ENCODE results near the gene ABHD11.

Gene ABHD11

GRCh38 chr7:73746378-73746777 lies 7.8 kb upstream of the ABHD11 start:
- H3K36me3 ChIP-seq (ENCODE audit: control insufficient read depth in 1 of 2, insufficient read depth in 2 of 2, low read length in 2 of 2), result no peaks in the 10 kb centered on the region
- DNase-seq, result peak; percentile 90 to 98
- H4K12ac ChIP-seq (ENCODE audit: low read depth, low read length), result no peak overlapping the region
- H3K4ac ChIP-seq (ENCODE audit: low read depth, low read length), result no peak overlapping the region
- no peak overlapping the region for H4K91ac ChIP-seq (ENCODE audit: low read depth, low read length)
- H3K9me3 ChIP-seq (ENCODE audit: insufficient read depth, low read depth, low read length), result peaks cover 3% of the 10 kb centered on the region
- H3K79me2 ChIP-seq (ENCODE audit: control insufficient read depth, insufficient read depth, low read length, poor library complexity), result peaks cover 4% of the 10 kb centered on the region
- H3K23ac ChIP-seq (ENCODE audit: low read length), result no peak overlapping the region
- no peak overlapping the region for H3K18ac ChIP-seq (ENCODE audit: low read length)
- no peak overlapping the region for H4K8ac ChIP-seq (ENCODE audit: low read depth, low read length)
- H3K27me3 ChIP-seq (ENCODE audit: insufficient read depth, low read length), result no peaks in the 10 kb centered on the region
- no peak overlapping the region for H3K4me3 ChIP-seq (ENCODE audit: low read depth, low read length)
- WGBS (ENCODE audit: extremely low coverage, insufficient coverage, insufficient read length), result no CpG with 5 or more reads among the region's 4 CpGs
- H2BK12ac ChIP-seq (ENCODE audit: low read length), result no peak overlapping the region
- no peak overlapping the region for H2BK5ac ChIP-seq (ENCODE audit: low read depth, low read length, poor library complexity)
- H2BK120ac ChIP-seq (ENCODE audit: insufficient read depth, low read length, poor library complexity), result no peak overlapping the region
- no peak overlapping the region for H3K9ac ChIP-seq (ENCODE audit: low read length)
- H2AK5ac ChIP-seq (ENCODE audit: low read length), result no peak overlapping the region
- H3K4me1 ChIP-seq (ENCODE audit: control insufficient read depth in 1 of 2, insufficient read depth in 2 of 2, low read length in 2 of 2), result peaks cover 26% of the 10 kb centered on the region in 2 experiments
- peaks cover 25% of the 10 kb centered on the region for H3K79me1 ChIP-seq (ENCODE audit: low read length)
- no peak overlapping the region for H3K14ac ChIP-seq (ENCODE audit: low read length)
- H2AFZ ChIP-seq (ENCODE audit: insufficient read depth, low read length, poor library complexity), result no peak overlapping the region
- peak overlapping the region; percentile 74 for H3K27ac ChIP-seq (ENCODE audit: low read depth, low read length)
- H3K4me2 ChIP-seq (ENCODE audit: low read length), result no peak overlapping the region

GRCh38 chr7:73742753-73743641 lies 4.4 kb upstream of the ABHD11 start:
- Histone ChIP-seq H2BK120ac (ENCODE audit: insufficient read depth, low read length, poor library complexity) (peak overlapping the region; percentile 94), H3K14ac (ENCODE audit: low read length) (peak overlapping the region; percentile 84), H3K4me2 (ENCODE audit: low read length) (peak overlapping the region; percentile 57), H3K79me2 (ENCODE audit: control insufficient read depth, insufficient read depth, low read length, poor library complexity) (peaks cover 13% of the 10 kb centered on the region), H2BK12ac (ENCODE audit: low read length) (peak overlapping the region; percentile 91), H3K36me3 (ENCODE audit: control insufficient read depth in 1 of 2, insufficient read depth in 2 of 2, low read length in 2 of 2) (no peaks in the 10 kb centered on the region), H2AFZ (ENCODE audit: insufficient read depth, low read length, poor library complexity) (peak overlapping the region; percentile 74), H3K27me3 (ENCODE audit: insufficient read depth, low read length) (no peaks in the 10 kb centered on the region), H4K12ac (ENCODE audit: low read depth, low read length) (peak overlapping the region; percentile 62), H3K9ac (ENCODE audit: low read length) (no peak overlapping the region), H3K9me3 (ENCODE audit: insufficient read depth, low read depth, low read length) (no peaks in the 10 kb centered on the region), H4K8ac (ENCODE audit: low read depth, low read length) (peak overlapping the region; percentile 83), H4K91ac (ENCODE audit: low read depth, low read length) (peak overlapping the region; percentile 96), H3K4me3 (ENCODE audit: low read depth, low read length) (no peak overlapping the region), H3K27ac (ENCODE audit: low read depth, low read length) (peak overlapping the region; percentile 92), H3K4me1 (ENCODE audit: control insufficient read depth in 1 of 2, insufficient read depth in 2 of 2, low read length in 2 of 2) (peaks cover 39% of the 10 kb centered on the region in 2 experiments), H3K23ac (ENCODE audit: low read length) (no peak overlapping the region), H3K79me1 (ENCODE audit: low read length) (peaks cover 42% of the 10 kb centered on the region), H2BK5ac (ENCODE audit: low read depth, low read length, poor library complexity) (peak overlapping the region; percentile 94), H3K4ac (ENCODE audit: low read depth, low read length) (peak overlapping the region; percentile 26), H2AK5ac (ENCODE audit: low read length) (peak overlapping the region; percentile 77), H3K18ac (ENCODE audit: low read length) (peak overlapping the region; percentile 86)
- WGBS (ENCODE audit: extremely low coverage, insufficient coverage, insufficient read length), result no CpG with 5 or more reads among the region's 35 CpGs
- DNase-seq, result peak; percentile 94 to 97

GRCh38 chr7:73742338-73742752 lies 3.7 kb upstream of the ABHD11 start:
- H3K4me1 ChIP-seq (ENCODE audit: control insufficient read depth in 1 of 2, insufficient read depth in 2 of 2, low read length in 2 of 2), result peaks cover 39 to 45% of the 10 kb centered on the region in 2 experiments
- no peak overlapping the region for H3K4me3 ChIP-seq (ENCODE audit: low read depth, low read length)
- H3K4ac ChIP-seq (ENCODE audit: low read depth, low read length), result peak overlapping the region; percentile 26
- peaks cover 13% of the 10 kb centered on the region for H3K79me2 ChIP-seq (ENCODE audit: control insufficient read depth, insufficient read depth, low read length, poor library complexity)
- peak overlapping the region; percentile 94 for H2BK5ac ChIP-seq (ENCODE audit: low read depth, low read length, poor library complexity)
- peak overlapping the region; percentile 91 for H2BK12ac ChIP-seq (ENCODE audit: low read length)
- peak overlapping the region; percentile 86 for H3K18ac ChIP-seq (ENCODE audit: low read length)
- H3K4me2 ChIP-seq (ENCODE audit: low read length), result peak overlapping the region; percentile 57
- peaks cover 41% of the 10 kb centered on the region for H3K79me1 ChIP-seq (ENCODE audit: low read length)
- H2BK120ac ChIP-seq (ENCODE audit: insufficient read depth, low read length, poor library complexity), result peak overlapping the region; percentile 94
- H2AK5ac ChIP-seq (ENCODE audit: low read length), result peak overlapping the region; percentile 77
- peak overlapping the region; percentile 74 for H2AFZ ChIP-seq (ENCODE audit: insufficient read depth, low read length, poor library complexity)
- no CpG with 5 or more reads among the region's 7 CpGs for WGBS (ENCODE audit: extremely low coverage, insufficient coverage, insufficient read length)
- peak overlapping the region; percentile 83 for H4K8ac ChIP-seq (ENCODE audit: low read depth, low read length)
- no peak overlapping the region for H3K9ac ChIP-seq (ENCODE audit: low read length)
- H3K9me3 ChIP-seq (ENCODE audit: insufficient read depth, low read depth, low read length), result no peaks in the 10 kb centered on the region
- H3K23ac ChIP-seq (ENCODE audit: low read length), result no peak overlapping the region
- peak overlapping the region; percentile 84 for H3K14ac ChIP-seq (ENCODE audit: low read length)
- DNase-seq, result peak; percentile 57 to 68
- H4K12ac ChIP-seq (ENCODE audit: low read depth, low read length), result peak overlapping the region; percentile 62
- H4K91ac ChIP-seq (ENCODE audit: low read depth, low read length), result peak overlapping the region; percentile 96
- H3K36me3 ChIP-seq (ENCODE audit: control insufficient read depth in 1 of 2, insufficient read depth in 2 of 2, low read length in 2 of 2), result peaks cover 2 to 4% of the 10 kb centered on the region in 2 experiments
- no peaks in the 10 kb centered on the region for H3K27me3 ChIP-seq (ENCODE audit: insufficient read depth, low read length)
- H3K27ac ChIP-seq (ENCODE audit: low read depth, low read length), result peak overlapping the region; percentile 92

- H3K4ac ChIP-seq (ENCODE audit: low read depth, low read length), result no peak overlapping the region
- DNase-seq, result peak; percentile 85 to 94
- peaks cover 41% of the 10 kb centered on the region for H3K79me1 ChIP-seq (ENCODE audit: low read length)
- peaks cover 13% of the 10 kb centered on the region for H3K79me2 ChIP-seq (ENCODE audit: control insufficient read depth, insufficient read depth, low read length, poor library complexity)
- H2BK12ac ChIP-seq (ENCODE audit: low read length), result peak overlapping the region; percentile 76
- H3K36me3 ChIP-seq (ENCODE audit: control insufficient read depth in 1 of 2, insufficient read depth in 2 of 2, low read length in 2 of 2), result peaks cover 10 to 12% of the 10 kb centered on the region in 2 experiments
- peak overlapping the region; percentile 65 for H4K8ac ChIP-seq (ENCODE audit: low read depth, low read length)
- H3K27ac ChIP-seq (ENCODE audit: low read depth, low read length), result peak overlapping the region; percentile 92
- H3K9ac ChIP-seq (ENCODE audit: low read length), result peak overlapping the region; percentile 31
- H2AK5ac ChIP-seq (ENCODE audit: low read length), result peak overlapping the region; percentile 7
- peak overlapping the region; percentile 58 for H2BK5ac ChIP-seq (ENCODE audit: low read depth, low read length, poor library complexity)
- no peak overlapping the region for H3K4me2 ChIP-seq (ENCODE audit: low read length)
- no CpG with 5 or more reads among the region's 5 CpGs for WGBS (ENCODE audit: extremely low coverage, insufficient coverage, insufficient read length)
- H3K27me3 ChIP-seq (ENCODE audit: insufficient read depth, low read length), result no peaks in the 10 kb centered on the region
- H2BK120ac ChIP-seq (ENCODE audit: insufficient read depth, low read length, poor library complexity), result peak overlapping the region; percentile 87
- H3K14ac ChIP-seq (ENCODE audit: low read length), result no peak overlapping the region
- peak overlapping the region; percentile 96 for H4K91ac ChIP-seq (ENCODE audit: low read depth, low read length)
- peak overlapping the region; percentile 4 for H3K18ac ChIP-seq (ENCODE audit: low read length)
- H2AFZ ChIP-seq (ENCODE audit: insufficient read depth, low read length, poor library complexity), result peak overlapping the region; percentile 39
- H3K4me1 ChIP-seq (ENCODE audit: control insufficient read depth in 1 of 2, insufficient read depth in 2 of 2, low read length in 2 of 2), result peaks cover 42 to 49% of the 10 kb centered on the region in 2 experiments
- H3K23ac ChIP-seq (ENCODE audit: low read length), result no peak overlapping the region
- H3K9me3 ChIP-seq (ENCODE audit: insufficient read depth, low read depth, low read length), result no peaks in the 10 kb centered on the region
- H4K12ac ChIP-seq (ENCODE audit: low read depth, low read length), result no peak overlapping the region
- H3K4me3 ChIP-seq (ENCODE audit: low read depth, low read length), result no peak overlapping the region
Observed at GRCh38 chr7:73741600-73741999, 3.0 kb upstream of the ABHD11 start.
